Adrenal gland (tissue), 12 donors: ENCODE results near the gene EPHA6. TPM values are rescaled to one million over a fixed set of nuclear protein-coding genes. Genes with fewer than 3 reads are reported as not detected.

Experiments
- DNase-seq, 7 donors: peaks; one replicate each; pipeline ENCODE4 v3.0.0-alpha.2; 2019 to 2020
- H3K27ac ChIP-seq, 5 donors: fragments of 200-600 bp; sonication (generic) in 4 of 5; 1 replicate in 3 of 5; 2 replicates in 2 of 5; pipeline versions ENCODE4 v1.5.1 to v1.8.0; 2016 to 2020; ENCODE audit warnings: mild to moderate bottlenecking in 1 of 5
- H3K27me3 ChIP-seq: fragments of 200-600 bp; 2 replicates; pipeline ENCODE4 v1.8.0; 2021
- H3K36me3 ChIP-seq, 2 donors: fragments of 200-600 bp; replicated peaks in 1 of 2; 1 replicate in 1 of 2; 2 replicates in 1 of 2; pipeline versions ENCODE4 v1.5.1 to v1.8.0; 2018 to 2022
- H3K4me1 ChIP-seq, 2 donors: fragments of 200-600 bp; replicated peaks in 1 of 2; 1 replicate in 1 of 2; 2 replicates in 1 of 2; pipeline versions ENCODE4 v1.5.1 to v1.8.0; 2018 to 2021
- H3K4me3 ChIP-seq, 4 donors: fragments of 200-600 bp; sonication (generic) in 3 of 4; one replicate each; pipeline ENCODE4 v1.5.1; 2016 to 2018
- H3K9me3 ChIP-seq, 3 donors: fragments of 200-600 bp; sonication (generic) in 1 of 3; replicated peaks in 1 of 3; 1 replicate in 2 of 3; 2 replicates in 1 of 3; pipeline versions ENCODE4 v1.5.1 to v1.8.0; 2016 to 2021
- POLR2A ChIP-seq, 2 donors: fragments of 450-650 bp; IDR thresholded peaks; one replicate each; pipeline ENCODE4 v1.6.1; 2017; ENCODE audit warnings: antibody characterized with exemption in 2 of 2, mild to moderate bottlenecking in 2 of 2, moderate library complexity in 1 of 2
- WGBS, 4 donors: extraction: QIAGEN DNeasy Blood & Tissue Kit in 2 of 4; methylation state at CpG; one replicate each; pipeline versions ENCODE4 v1.1.5 to v1.1.7; 2013 to 2017; 5-methylcytosine and 5-hydroxymethylcytosine counted together
- intact Hi-C, 2 donors: fragments of 100-400 bp; cut with DNase I; formaldehyde crosslinking; loops; one replicate each; pipeline versions ENCODE4 v1.14.1 to v1.15.0; 2022 to 2023
- polyA plus RNA-seq, 3 donors: library from polyadenylated mRNA; stranded (reverse); fragments of 200-250 nt in 2 of 3; fragments of 350-450 nt in 1 of 3; fragmentation: Illumina TruSeq in 1 of 3; extraction: RNeasy Lipid Tissue Mini Kit (QIAGEN cat#74804) in 1 of 3; gene quantifications; one replicate each; pipeline ENCODE4 v1.2.3, GENCODE V29; 2013 to 2014
- total RNA-seq, 9 donors: library from RNA; depleted of rRNA in 4 of 9; stranded (reverse); fragments of >200 nt in 4 of 9; fragments of 120-200 nt in 1 of 9; fragmentation: NEBNext Ultra II Directional in 1 of 9; extraction: Animal tissue kit (Norgen Biotek cat#: 25700) in 1 of 9; gene quantifications; one replicate each; pipeline versions ENCODE4 v1.1.0 to v1.2.4, GENCODE V29; 2013 to 2023
- TF ChIP-seq, protein P1 (sequence below), 6 experiments: fragments of 450-650 bp in 4 of 6; fragments of 200-600 bp in 2 of 6; sonication (generic) in 1 of 6; IDR thresholded peaks; 1 replicate in 5 of 6; 2 replicates in 1 of 6; pipeline versions ENCODE4 v1.5.1 to v1.8.0; 2016 to 2021; ENCODE audit warnings: antibody characterized with exemption in 6 of 6, mild to moderate bottlenecking in 2 of 6, moderate library complexity in 1 of 6
- donor health status: healthy with polysubstance abuse.
- donor health status: Bipolar disorder and iron deficiency.
- donor health status: DM: yes; HTN: yes; CAD: no.
- donor health status: DM: no; HTN: no; CAD: no.
- donor health status: DM: no; HTN: no; CAD: no.
- donor health status: DM: yes; HTN: yes; CAD: no.

Gene EPHA6
- total and polyA plus RNA-seq, 12 donors, result 0.07 to 2.1 (median 0.07) TPM; not detected in 9

DNA sequence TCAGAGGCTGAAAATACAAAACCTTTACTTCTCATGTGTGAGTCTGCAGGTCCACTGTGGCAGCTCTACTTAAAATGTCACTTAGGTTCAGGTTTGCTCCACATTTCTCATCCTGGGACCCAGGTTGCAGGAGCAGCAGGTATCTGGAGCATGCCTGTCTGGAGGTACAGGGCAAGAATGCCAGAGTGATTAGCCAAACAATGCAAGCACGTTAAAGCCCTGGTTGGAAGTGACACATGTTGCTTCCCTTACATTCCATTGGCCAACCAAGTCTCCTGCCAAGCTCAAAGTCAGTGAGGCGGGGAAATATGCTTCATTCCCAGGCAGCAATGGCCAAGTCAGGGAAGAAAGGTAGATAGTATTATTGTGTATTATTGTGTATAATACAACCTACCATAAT is 873.3 kb downstream of the EPHA6 start:
- WGBS, 4 donors, result 53 to 61% (median 56%) methylated on average over 2 of the region's 2 CpGs
- Histone ChIP-seq H3K4me1 (no peaks in the 10 kb centered on the region), H3K4me3 (no peak overlapping the region), H3K9me3 (no peaks in the 10 kb centered on the region), H3K27ac (no peak overlapping the region), H3K36me3 (no peaks in the 10 kb centered on the region), H3K27me3 (no peaks in the 10 kb centered on the region)
- no peak for TF ChIP-seq POLR2A (IDR thresholded peaks at IDR 0.05)
- TF ChIP-seq, protein P1, sequence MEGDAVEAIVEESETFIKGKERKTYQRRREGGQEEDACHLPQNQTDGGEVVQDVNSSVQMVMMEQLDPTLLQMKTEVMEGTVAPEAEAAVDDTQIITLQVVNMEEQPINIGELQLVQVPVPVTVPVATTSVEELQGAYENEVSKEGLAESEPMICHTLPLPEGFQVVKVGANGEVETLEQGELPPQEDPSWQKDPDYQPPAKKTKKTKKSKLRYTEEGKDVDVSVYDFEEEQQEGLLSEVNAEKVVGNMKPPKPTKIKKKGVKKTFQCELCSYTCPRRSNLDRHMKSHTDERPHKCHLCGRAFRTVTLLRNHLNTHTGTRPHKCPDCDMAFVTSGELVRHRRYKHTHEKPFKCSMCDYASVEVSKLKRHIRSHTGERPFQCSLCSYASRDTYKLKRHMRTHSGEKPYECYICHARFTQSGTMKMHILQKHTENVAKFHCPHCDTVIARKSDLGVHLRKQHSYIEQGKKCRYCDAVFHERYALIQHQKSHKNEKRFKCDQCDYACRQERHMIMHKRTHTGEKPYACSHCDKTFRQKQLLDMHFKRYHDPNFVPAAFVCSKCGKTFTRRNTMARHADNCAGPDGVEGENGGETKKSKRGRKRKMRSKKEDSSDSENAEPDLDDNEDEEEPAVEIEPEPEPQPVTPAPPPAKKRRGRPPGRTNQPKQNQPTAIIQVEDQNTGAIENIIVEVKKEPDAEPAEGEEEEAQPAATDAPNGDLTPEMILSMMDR (IDR thresholded peaks at IDR 0.05), result no peak
- intact Hi-C loops, result no loop called here
- DNase-seq, result no peak

- no peaks in the 10 kb centered on the region for H3K27me3 ChIP-seq
- no peaks in the 10 kb centered on the region for H3K9me3 ChIP-seq
- intact Hi-C loops, result no loop called here
- H3K36me3 ChIP-seq, result no peaks in the 10 kb centered on the region
- DNase-seq, result no peak
- 85 to 93% (median 86%) methylated on average over 4 of the region's 4 CpGs for WGBS, 4 donors
- H3K4me1 ChIP-seq, result no peaks in the 10 kb centered on the region
- TF ChIP-seq, protein P1 (IDR thresholded peaks at IDR 0.05), result no peak
- TF ChIP-seq POLR2A (IDR thresholded peaks at IDR 0.05), result no peak
- H3K4me3 ChIP-seq, result no peak overlapping the region
- H3K27ac ChIP-seq, result no peak overlapping the region
These were observed 874.7 kb downstream of the EPHA6 start for GRCh38 chr3:97689111-97689510.

DNA sequence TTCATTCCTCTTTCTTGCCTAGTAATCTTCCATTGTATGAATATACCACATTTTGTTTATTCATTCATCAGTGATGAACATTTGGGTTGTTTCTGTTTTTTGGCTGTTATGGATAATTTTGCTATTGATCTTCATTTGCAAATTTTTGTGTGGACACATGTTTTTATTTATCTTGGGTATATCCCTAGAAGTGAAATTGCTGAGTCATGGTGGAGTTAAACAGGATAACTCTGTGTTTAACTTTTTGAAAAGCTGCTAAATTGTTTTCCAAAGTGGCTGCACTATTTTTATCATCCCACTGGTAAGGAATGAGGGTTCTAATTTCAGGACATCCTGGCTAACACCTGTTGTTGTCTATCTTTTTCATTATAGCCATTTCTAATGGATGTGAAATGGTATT is 875.6 kb downstream of the EPHA6 start:
- H3K36me3 ChIP-seq, result no peaks in the 10 kb centered on the region
- no peaks in the 10 kb centered on the region for H3K4me1 ChIP-seq
- TF ChIP-seq POLR2A (IDR thresholded peaks at IDR 0.05), result no peak
- TF ChIP-seq, protein P1 (IDR thresholded peaks at IDR 0.05), result no peak
- intact Hi-C loops, result no loop called here
- H3K27ac ChIP-seq, result no peak overlapping the region
- H3K9me3 ChIP-seq, result no peaks in the 10 kb centered on the region
- no peak for DNase-seq
- H3K4me3 ChIP-seq, result no peak overlapping the region
- no peaks in the 10 kb centered on the region for H3K27me3 ChIP-seq

DNA sequence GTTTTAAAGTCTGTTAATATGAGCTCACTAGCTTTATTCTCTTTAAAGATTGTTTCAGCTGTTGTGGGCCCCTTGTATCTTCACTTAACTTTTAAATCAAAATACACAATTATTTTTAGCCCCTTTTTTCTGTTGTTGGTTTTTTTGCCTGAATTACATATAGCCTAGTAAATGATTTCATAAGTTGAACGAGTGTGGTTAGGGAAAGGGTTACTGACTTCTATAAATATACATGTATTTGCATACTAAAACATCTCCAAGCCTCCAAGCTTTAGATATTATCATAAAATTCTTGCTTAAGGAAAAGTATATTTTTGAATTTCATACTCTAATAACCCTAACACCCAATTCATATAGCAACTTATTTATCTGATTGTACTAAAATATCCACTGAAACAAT is 877.0 kb downstream of the EPHA6 start:
- intact Hi-C loops, result no loop called here
- Histone ChIP-seq H3K27ac (no peak overlapping the region), H3K9me3 (no peaks in the 10 kb centered on the region), H3K4me1 (no peaks in the 10 kb centered on the region), H3K36me3 (no peaks in the 10 kb centered on the region), H3K27me3 (no peaks in the 10 kb centered on the region), H3K4me3 (no peak overlapping the region)
- no peak for DNase-seq
- 82 to 88% (median 87%) methylated on average over 1 of the region's 1 CpG for WGBS, 4 donors
- TF ChIP-seq POLR2A (IDR thresholded peaks at IDR 0.05), result no peak
- TF ChIP-seq, protein P1 (IDR thresholded peaks at IDR 0.05), result no peak
